Dedifferentiated amniotic fluid mesenchymal stem cell (primary cell): ENCODE results near the gene OR10A4.
"Not testable (repeated sequence)": the region's sequence is repeated elsewhere in the genome, so short reads cannot be mapped to it uniquely, and the experiment has no call there.

ENCODE experiments used
- DNase-seq: peaks from one replicate; pipeline ENCODE4 v3.0.0-alpha.2; 2016; ENCODE audit errors: extremely low spot score

The OR10A4 gene

DNA sequence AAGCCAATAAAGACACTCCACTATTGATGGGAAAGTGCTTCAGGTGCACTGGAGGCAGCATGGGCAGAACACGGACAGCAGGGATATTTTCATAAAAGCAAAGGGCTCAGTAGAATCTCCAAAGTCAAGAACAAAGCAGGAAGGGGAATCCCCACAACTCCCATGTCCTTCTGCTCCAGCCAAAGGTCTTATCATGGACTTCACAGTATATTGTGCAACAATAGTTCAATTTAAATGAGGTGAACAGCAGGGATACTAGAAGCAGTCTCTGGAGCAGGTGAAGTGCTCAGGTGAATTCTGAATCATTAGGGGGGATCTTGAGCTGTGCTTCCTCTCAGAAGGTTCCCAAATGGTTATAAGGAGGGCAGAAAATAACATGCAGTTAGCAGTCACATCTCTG, 22.5 kb downstream of the OR10A4 start:
- DNase-seq: no peak

DNA sequence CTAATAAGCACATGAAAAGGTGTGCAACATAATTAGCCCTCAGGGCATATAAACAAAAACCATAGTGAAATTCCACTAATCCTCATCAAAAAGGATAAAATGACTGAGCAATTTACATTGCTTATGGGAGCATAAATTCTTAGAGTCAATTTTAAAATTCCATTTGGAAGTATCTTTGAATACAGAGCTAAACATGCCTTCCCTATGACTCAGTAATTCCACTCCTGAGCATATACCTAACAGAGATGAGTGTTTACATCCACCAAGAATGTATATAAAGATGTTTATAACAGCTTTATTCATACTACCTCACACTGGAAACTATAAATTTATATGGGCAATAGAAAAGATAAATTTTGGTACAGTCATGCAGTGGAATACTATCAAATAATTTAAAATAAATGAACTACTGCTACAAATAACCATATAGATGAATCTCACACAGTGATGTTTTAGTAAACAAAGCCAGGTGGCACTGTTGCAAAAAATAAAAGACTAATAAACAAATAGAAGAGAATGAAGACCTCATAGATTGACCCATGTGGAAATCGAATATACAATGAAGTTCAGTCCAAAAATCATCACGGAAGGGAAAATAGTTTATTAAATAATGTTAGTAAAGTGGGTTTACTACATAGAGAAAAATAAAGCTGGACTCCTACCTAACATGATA, 24.0 kb downstream of the OR10A4 start:
- no peak for DNase-seq

DNA sequence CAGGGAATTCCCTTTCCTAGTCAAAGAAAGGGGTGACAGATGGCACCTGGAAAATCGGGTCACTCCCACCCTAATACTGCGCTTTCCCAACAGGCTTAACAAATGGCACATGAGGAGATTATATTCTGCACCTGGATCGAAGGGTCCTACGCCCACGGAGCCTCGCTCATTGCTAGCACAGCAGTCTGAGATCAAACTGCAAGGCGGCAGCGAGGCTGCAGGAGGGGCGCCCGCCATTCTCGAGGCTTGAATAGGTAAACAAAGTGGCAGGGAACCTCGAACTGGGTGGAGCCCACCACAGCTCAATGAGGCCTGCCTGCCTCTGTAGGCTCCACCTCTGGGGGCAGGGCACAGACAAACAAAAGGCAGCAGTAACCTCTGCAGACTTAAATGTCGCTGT, 28.4 kb downstream of the OR10A4 start:
- DNase-seq: not testable (repeated sequence)

DNA sequence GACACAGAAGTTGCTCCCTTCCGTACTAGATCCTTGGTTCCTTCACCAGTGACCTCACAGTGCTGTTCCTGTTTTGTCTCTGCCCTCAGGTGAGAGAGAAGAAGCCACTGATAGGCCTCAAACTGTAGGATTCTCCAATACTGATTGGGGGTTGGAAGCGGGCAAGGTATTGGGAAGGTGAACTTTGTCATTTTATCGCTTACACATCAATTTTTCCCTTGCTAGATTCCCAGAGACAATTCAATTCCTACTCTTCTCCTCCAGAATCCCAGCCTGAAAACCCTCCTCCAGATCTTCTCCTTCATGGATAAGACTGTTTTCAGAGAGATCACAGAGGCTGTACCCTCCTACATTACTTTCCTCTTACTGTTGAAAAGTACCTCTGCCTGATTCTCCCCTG, 35.0 kb downstream of the OR10A4 start:
- no peak for DNase-seq

DNA sequence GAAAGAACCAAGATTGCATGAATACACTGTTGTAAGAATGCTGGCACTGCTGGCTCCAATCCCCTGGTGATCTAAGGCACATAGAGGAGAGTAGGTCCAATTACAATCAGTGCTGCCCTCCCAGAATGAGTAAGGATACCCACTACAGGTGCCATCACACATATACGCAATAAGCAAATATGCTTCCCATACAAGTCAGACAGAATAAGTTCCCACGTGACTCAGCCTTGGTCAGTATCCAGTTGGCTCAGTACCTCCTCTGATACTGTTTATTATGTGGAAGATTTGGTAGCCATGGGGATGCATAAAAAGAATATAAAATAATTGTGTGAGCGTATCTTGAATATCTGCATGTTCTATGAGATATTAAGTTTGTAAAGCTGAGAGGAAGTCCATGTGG, 35.5 kb downstream of the OR10A4 start:
- DNase-seq: no peak

DNA sequence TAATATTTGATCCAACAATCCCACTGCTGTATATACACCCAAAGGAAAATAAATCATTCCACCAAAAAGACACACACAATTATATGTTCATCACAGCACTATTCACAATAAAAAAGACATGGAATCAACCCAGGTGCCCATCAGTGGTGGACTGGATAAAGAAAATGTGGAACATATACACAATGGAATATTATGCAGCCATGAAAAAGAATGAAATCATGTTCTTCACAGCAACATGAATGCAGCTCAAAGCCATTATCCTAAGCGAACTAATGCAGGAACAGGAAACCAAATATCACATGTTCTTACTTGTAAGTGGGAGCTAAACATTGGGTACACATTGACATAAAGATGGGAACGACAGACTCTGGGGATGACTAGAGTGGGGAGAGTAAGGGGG, 43.3 kb downstream of the OR10A4 start:
- DNase-seq: no peak

DNA sequence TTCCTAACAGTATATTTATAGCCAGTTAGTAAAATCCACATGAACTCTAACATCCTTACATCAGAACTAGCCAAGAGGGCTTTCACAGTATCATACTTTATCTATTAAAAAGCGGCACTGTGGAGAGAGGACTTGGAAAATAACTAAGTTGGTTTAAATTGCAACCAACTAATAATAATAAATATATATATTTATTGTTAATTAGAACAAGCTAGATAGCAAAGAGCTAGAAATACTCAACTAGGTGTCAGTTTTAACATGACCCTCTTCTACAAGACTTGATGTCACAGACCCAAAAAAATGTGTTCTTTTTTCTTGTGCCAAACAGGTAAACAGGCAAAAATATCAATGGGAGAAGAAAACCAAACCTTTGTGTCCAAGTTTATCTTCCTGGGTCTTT, 44.3 kb downstream of the OR10A4 start, which contains the start of gene OR2D3:
Gene OR2D3, plus strand, starts transcription at position 301 of the 400 bp plus-strand sequence. Its CDS starts 0 bp downstream, at position 301.
- DNase-seq: no peak

DNA sequence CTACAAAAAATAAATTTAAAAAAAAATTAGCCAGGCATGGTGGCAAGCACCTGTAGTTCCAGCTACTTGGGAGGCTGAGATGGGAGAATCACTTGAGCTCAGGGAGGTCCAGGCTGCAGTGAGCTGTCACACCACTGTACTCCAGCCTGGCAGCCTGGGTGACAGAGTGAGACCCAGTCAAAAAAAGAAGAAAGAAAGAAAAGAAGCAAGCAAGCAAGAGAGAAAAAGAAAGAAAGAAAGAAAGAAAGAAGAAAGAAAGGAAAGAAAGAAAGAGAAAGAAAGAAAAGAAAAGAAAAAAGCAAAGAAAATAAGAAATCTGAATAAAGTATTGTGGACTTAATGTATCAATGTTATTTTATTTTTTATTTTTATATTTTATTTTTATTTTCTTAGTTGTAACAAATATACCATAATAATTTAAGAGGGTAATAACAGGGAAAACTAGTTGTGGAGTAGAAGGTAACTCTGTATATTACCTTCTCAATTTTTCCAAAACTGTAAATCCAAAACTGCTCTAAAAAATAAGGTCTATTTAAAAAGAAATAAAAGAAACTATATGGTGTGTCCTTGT, 48.7 kb downstream of the OR10A4 start:
- no peak for DNase-seq

DNA sequence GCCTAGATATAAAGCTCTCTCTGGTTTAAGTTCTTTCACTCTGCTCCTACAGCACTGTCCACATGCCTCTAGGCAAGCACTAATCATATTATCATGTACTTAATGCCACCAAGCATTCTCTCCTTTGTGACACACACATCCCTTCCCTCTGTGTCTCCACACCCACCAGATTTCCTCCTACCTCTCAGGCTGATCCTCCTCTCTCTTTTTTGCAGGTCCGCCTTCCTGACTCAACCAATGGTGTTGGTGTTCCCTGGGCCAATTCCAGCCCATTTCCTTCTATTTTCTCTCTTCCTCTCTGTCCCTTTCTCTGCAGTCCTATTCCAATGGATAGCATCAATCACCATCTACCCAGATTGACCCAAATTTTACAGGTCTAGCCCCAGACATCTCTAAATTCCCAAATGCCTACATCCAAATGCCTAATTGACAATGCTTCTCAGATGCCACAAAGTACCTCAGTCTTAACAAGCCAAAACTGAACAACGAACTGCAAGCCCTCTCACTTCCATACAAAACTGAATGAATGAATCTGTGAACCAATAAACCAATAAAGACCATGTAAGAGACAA, 49.3 kb downstream of the OR10A4 start:
- DNase-seq: no peak

DNA sequence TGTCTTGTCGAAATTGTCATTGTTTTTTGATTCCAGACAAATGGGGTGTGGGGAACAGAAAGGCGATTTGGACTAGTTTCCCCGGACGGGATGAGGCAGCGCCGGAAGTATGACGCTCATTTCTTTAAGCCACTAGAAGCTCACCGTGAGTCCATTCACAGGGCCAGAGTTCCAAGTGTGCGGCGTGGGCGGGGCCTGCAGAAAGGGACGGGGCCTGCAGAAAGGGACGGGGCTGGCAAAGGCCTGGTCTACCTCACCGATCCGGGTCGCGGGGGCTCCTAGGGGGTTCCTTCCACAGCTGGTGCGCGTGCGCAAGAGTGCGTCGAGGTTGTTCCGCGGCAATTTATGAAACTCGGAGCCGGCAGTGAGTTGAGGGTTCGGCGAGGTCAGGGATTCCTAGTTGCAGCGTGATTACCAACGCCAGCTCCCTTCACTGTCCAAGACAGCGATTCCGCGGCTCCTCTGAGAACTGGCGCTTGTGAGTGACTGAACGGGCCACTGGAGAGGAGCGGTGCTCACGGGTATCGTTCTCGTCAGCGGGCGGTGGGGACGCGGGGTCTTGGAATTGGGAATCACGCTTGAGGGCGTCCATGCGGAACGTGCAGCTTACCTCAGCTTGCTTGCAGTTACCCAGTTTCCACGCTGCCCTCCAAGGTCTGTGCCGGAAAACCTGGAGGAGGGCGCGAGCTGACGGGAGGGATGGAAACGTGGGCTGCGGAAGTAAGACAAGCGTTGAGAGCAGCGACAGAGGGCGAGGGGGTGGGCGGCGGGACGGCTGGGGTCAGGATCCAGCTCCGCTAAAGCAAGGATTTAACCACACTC, 50.0 kb downstream of the OR10A4 start, which contains the start of gene ZNF215:
Gene ZNF215, plus strand, starts transcription at position 219 of the 822 bp plus-strand sequence. CDS start 5,847 bp downstream, outside the sequence.
- DNase-seq: peak; percentile 81

DNA sequence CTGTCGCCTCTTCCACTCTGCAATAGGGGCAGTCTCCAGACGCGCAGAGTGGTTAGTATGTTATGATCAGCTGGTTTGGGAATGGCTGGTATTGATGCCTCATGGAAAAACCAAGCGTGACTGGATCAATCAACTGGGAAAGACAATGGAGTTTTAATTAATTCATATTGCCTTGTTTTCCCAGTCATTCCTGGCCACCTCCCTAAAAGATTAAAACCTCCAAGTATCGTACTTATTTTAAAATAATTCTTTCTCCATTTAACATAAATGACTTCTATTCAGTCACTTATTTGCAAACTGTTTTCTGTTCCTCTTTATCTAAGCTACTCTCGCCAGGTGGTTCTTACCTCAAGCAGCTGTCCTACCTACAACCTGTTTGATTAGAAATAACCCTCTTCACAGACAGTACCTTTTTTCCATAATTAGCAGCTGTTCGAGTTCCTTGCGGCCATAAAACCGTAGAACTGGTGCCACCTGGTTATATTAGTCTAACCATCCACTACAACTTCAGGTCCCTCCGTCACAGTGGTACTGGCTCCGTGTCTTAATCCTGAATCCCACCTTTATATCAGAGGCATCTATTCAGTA, 50.7 kb downstream of the OR10A4 start:
- DNase-seq: no peak
